RWPE2 (cell line): ENCODE results near the gene IFITM10.

Experiments used
- ATAC-seq: fragments of 200-7000 bp; cut with Tn5 transposase; 3 replicates; pipeline ENCODE4 v1.9.1; 2021; ENCODE audit warnings: low read depth
- DNase-seq: peaks from one replicate; pipeline ENCODE4 v3.0.0-alpha.2; 2020; ENCODE audit warnings: low spot score
- H3K27ac ChIP-seq: fragments of 450-650 bp; 2 replicates; pipeline ENCODE4 v1.5.1; 2017; ENCODE audit warnings: mild to moderate bottlenecking; ENCODE audit not compliant: poor library complexity, severe bottlenecking
- H3K27me3 ChIP-seq: fragments of 250-450 bp; sonication (Bioruptor Pico); 2 replicates; pipeline ENCODE4 v1.5.1; 2021; ENCODE audit warnings: mild to moderate bottlenecking, moderate library complexity; ENCODE audit not compliant: insufficient read depth, poor library complexity, severe bottlenecking
- H3K36me3 ChIP-seq: fragments of 250-450 bp; sonication (Bioruptor Pico); 2 replicates; pipeline ENCODE4 v1.5.1; 2020; ENCODE audit warnings: low read depth, mild to moderate bottlenecking, moderate library complexity
- H3K4me1 ChIP-seq: fragments of 250-450 bp; sonication (Bioruptor Pico); 2 replicates; pipeline ENCODE4 v1.5.1; 2021; ENCODE audit warnings: mild to moderate bottlenecking, moderate library complexity; ENCODE audit not compliant: insufficient read depth, poor library complexity, severe bottlenecking
- H3K4me3 ChIP-seq: fragments of 250-450 bp; sonication (Bioruptor Pico); 2 replicates; pipeline ENCODE4 v1.5.1; 2021; ENCODE audit warnings: mild to moderate bottlenecking, moderate library complexity; ENCODE audit not compliant: severe bottlenecking
- H3K9me3 ChIP-seq: fragments of 250-450 bp; sonication (Bioruptor Pico); 2 replicates; pipeline ENCODE4 v1.5.1; 2021; ENCODE audit warnings: mild to moderate bottlenecking, moderate library complexity; ENCODE audit not compliant: severe bottlenecking
- CTCF ChIP-seq: fragments of 450-650 bp; IDR thresholded peaks from one replicate; pipeline ENCODE4 v1.5.1; 2017; ENCODE audit warnings: mild to moderate bottlenecking, moderate library complexity; ENCODE audit not compliant: poor library complexity, severe bottlenecking

Gene IFITM10

GRCh38 chr11:1744137-1744886, 6.1 kb downstream of the IFITM10 start:
- DNase-seq = no peak
- H3K27me3 ChIP-seq = peaks cover 12% of the 10 kb centered on the region
- H3K36me3 ChIP-seq = no peaks in the 10 kb centered on the region
- no peak overlapping the region for H3K27ac ChIP-seq
- no peak for ATAC-seq
- H3K4me1 ChIP-seq = no peaks in the 10 kb centered on the region
- no peaks in the 10 kb centered on the region for H3K9me3 ChIP-seq
- no peak for TF ChIP-seq CTCF
- no peak overlapping the region for H3K4me3 ChIP-seq

- Histone ChIP-seq H3K27ac (no peak overlapping the region), H3K36me3 (no peaks in the 10 kb centered on the region), H3K27me3 (peaks cover 9% of the 10 kb centered on the region), H3K9me3 (no peaks in the 10 kb centered on the region), H3K4me3 (no peak overlapping the region), H3K4me1 (no peaks in the 10 kb centered on the region)
- TF ChIP-seq CTCF = no peak
- no peak for DNase-seq
- ATAC-seq = no peak
These were observed 6.7 kb downstream of the IFITM10 start for GRCh38 chr11:1743585-1744136.

- Histone ChIP-seq H3K27me3 (peaks cover 3% of the 10 kb centered on the region), H3K27ac (no peak overlapping the region)
These were observed 7.4 kb downstream of the IFITM10 start for GRCh38 chr11:1742869-1743584.

GRCh38 chr11:1742371-1742770, 8.0 kb downstream of the IFITM10 start:
- no peaks in the 10 kb centered on the region for H3K9me3 ChIP-seq

More at GRCh38 chr11:1742869-1743584, 7.4 kb downstream of the IFITM10 start:
- Histone ChIP-seq H3K4me3 (no peak overlapping the region), H3K9me3 (no peaks in the 10 kb centered on the region), H3K36me3 (no peaks in the 10 kb centered on the region), H3K4me1 (no peaks in the 10 kb centered on the region)
- ATAC-seq (no peak), DNase-seq (no peak)
- TF ChIP-seq CTCF = no peak

More at GRCh38 chr11:1742371-1742770, 8.0 kb downstream of the IFITM10 start:
- H3K36me3 ChIP-seq = no peaks in the 10 kb centered on the region
- no peak for TF ChIP-seq CTCF
- no peaks in the 10 kb centered on the region for H3K4me1 ChIP-seq
- no peak overlapping the region for H3K4me3 ChIP-seq
- no peaks in the 10 kb centered on the region for H3K27me3 ChIP-seq
- H3K27ac ChIP-seq = no peak overlapping the region
- no peak for ATAC-seq
- no peak for DNase-seq
